ENCODE results near the gene DDX52.
"Not testable (repeated sequence)": the region's sequence is repeated elsewhere in the genome, so short reads cannot be mapped to it uniquely, and the experiment has no call there.

Gene DDX52

DNA sequence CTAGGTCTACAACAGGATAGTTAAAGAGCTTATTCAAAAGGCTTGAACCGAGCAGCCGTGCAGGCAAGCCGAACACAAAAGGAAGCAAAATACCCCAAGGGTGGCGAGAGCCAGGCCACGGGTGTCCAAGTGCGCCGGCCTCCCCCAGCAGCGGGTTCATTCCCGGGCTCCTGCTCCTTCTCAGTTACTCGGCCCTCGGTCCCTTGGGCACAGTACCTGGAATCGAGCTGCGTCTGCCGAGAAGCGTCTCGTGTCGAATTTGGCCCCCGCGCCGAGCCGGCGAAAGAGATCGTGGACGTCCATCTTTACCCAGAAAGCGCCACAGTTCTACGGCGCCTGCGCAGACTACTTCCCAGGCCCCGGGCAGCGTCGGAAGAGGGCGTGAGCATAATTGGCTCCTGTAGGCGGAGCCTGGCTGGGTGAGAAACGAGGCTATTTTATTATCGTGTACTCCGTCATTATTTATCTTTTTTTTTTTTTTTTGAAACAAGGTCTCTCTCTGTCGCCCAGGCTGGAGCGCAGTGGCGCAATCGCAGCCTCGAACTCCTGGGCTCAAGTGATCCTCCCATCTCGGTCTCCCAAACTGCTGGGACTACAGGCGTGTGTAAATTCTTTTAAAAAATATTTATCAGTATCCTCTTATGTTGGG lies at the start of gene DDX52:
Gene DDX52, minus strand, starts transcription at position 329 of the 649 bp plus-strand sequence. Its CDS starts 26 bp downstream, at position 303.
- H3K27ac ChIP-seq, result peak within 1 kb of the TSS; percentile 79
- TF ChIP-seq ZFX (IDR thresholded peaks at IDR 0.05) (peak; percentile 78), CTCF (conservative IDR thresholded peaks at IDR 0.05) (no peak)

- H3K27ac ChIP-seq, result no peak overlapping the region
- no peak for TF ChIP-seq ZFX (IDR thresholded peaks at IDR 0.05)
- TF ChIP-seq CTCF (conservative IDR thresholded peaks at IDR 0.05), result no peak
Observed at GRCh38 chr17:37691807-37692206, 48.6 kb upstream of the DDX52 start.

DNA sequence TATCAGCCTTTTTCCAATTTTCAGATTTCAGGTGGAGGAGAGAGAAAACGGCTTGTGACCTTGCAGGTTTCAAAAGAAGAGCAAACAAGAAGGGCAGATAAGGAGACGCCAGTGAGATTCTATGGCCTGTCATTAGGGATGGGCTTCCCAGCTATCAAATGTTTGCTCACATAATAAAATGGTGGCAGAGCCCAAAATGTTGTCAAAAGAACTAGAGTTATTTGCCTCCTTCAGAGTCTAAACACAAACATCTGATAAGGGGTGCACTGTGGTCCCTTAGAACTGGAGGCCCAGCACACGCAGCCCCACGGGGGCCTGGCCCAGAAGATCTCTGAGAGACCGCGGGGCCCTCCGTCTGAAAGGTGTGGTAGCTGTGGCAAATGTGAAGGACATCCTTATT lies 46.1 kb upstream of the DDX52 start:
- H3K27ac ChIP-seq, result no peak overlapping the region
- TF ChIP-seq CTCF (conservative IDR thresholded peaks at IDR 0.05) (no peak), ZFX (IDR thresholded peaks at IDR 0.05) (no peak)

GRCh38 chr17:37683454-37683984 lies 40.3 kb upstream of the DDX52 start:
- no peak overlapping the region for H3K27ac ChIP-seq
- TF ChIP-seq ZFX (IDR thresholded peaks at IDR 0.05) (no peak), CTCF (conservative IDR thresholded peaks at IDR 0.05) (no peak)

GRCh38 chr17:37682007-37682406 lies 38.8 kb upstream of the DDX52 start:
- TF ChIP-seq CTCF (conservative IDR thresholded peaks at IDR 0.05) (no peak), ZFX (IDR thresholded peaks at IDR 0.05) (no peak)

GRCh38 chr17:37679995-37680394 lies 36.7 kb upstream of the DDX52 start:
- H3K27ac ChIP-seq, result not testable (repeated sequence)

More at GRCh38 chr17:37682007-37682406, 38.8 kb upstream of the DDX52 start:
- no peak overlapping the region for H3K27ac ChIP-seq

- no peak overlapping the region for H3K27ac ChIP-seq
- TF ChIP-seq CTCF (conservative IDR thresholded peaks at IDR 0.05), result no peak
- TF ChIP-seq ZFX (IDR thresholded peaks at IDR 0.05), result no peak
Observed at GRCh38 chr17:37678036-37678435, 34.8 kb upstream of the DDX52 start.

- no peak for TF ChIP-seq ZFX (IDR thresholded peaks at IDR 0.05)
- no peak for TF ChIP-seq CTCF (conservative IDR thresholded peaks at IDR 0.05)
- H3K27ac ChIP-seq, result no peak overlapping the region
Observed at GRCh38 chr17:37677021-37677420, 33.8 kb upstream of the DDX52 start.
